GM21529 (cell line): ENCODE measurements around the gene MYO3B.
A peak's percentile ranks its signal among the peaks of the same experiment; 100 is the strongest.
"Not testable (repeated sequence)": the region's sequence is repeated elsewhere in the genome, so short reads cannot be mapped to it uniquely, and the experiment has no call there.

Source experiments
- ATAC-seq: cut with Tn5 transposase; IDR thresholded peaks from one replicate; pipeline ENCODE4 v1.9.1; 2021; ENCODE audit not compliant: unreplicated experiment

MYO3B gene

DNA sequence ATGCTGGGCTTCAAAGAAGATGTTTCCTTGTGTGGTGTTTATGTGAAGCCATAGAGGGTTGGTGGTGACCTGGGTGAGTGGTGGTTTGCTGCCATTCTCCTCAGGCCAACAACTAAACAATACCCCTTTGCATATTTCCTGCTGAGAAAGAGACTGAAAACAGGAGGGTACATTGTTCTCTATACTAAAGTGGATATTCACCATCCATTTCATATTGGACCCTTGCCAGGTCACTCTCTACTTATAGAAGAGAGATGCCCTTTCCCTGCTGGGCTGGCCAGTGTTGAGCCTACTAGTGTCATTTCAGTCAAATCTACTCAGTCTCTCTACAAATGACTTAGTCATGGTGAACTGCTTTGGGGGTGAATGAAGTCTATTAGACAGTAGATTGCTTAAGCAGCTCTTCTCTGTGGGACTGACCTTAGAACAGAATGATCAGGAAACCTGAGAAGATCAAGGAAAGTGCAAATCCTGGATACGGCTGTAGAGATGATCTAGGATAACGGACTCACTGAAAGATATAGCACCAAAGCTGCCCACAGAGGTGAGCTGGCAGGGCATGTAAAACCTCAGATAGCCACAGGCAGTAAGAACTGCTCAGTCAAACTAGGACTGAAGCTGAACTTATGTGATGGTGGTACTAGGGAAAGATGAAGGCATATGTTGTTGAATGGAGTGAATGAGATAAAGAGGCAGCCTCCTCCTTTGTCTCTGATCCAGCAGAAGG lies 154.9 kb downstream of the MYO3B start:
- no peak for ATAC-seq

DNA sequence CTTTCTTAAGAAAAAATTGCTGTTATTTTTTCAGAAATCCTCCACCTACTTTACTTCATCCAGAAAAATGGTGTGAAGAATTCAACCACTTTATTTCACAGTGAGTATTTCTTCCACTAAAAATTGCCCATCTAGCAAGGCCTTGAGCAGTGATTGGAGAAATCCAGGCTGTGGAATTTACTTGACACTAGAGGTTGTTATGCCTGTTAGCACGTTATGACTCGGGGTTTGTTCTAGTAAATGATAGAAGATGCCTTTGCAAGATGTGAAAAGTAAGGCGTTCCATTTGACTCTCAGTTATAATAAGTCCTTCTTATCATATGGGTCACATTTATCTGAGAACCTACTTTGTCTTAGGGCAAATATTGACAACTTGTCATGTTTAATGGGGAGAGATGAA lies 157.4 kb downstream of the MYO3B start:
- ATAC-seq = no peak

DNA sequence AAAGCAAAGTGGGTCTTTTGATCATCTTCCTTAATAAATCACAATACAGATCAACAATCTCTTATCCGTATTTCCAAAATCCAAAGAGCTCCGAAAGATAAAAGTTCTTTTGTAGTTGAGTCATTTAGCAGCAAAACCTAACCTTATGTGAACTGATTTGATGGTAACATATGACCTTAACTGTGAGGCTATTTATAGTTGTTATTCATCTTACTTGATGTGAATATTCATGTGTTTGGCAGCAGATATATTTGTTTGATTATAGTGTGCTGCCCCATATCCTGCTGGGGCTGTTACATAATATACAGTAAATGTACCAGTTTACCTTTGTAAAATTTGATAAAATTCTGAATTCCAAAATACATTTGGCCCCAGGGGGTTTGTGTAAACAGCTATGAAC lies 158.5 kb downstream of the MYO3B start:
- no peak for ATAC-seq

DNA sequence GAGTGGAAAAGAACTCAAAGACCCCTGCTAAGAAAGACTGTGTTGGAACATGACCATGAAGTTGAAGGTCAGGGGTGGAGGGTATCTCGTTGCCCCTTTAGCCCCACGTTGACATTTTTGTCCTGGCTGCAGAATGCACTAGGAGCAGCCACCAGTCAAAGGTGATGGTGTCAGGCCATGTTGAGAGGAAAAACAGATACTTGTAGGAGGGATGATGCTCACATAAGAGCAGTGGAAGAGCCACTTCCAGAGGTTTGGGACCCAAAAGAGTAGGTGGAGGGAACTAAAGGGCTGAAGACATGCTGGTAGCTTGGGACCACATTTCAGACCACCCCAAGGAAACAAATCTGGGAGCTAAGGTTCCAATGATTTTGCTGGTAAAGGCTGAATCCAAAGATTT lies 159.0 kb downstream of the MYO3B start:
- ATAC-seq = no peak

DNA sequence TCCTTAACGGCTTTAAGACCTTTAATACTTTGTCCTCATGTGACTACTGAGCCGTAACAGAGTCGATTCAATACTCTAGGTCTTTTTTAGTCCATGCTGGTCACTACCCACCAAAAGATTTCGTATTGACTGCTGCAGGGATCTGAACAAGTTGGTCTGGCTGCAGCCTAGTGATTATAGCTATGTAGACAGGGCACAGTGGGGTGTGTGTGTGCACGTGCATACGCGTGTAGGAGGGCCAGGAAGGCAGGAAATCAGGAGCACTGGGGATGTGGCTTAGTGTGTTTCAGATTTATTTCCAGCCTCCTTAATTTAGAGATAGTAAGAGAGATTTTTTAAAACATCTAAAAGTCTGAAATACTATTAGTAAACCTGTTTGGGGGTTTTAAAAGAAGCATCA lies 161.4 kb downstream of the MYO3B start:
- ATAC-seq = no peak

DNA sequence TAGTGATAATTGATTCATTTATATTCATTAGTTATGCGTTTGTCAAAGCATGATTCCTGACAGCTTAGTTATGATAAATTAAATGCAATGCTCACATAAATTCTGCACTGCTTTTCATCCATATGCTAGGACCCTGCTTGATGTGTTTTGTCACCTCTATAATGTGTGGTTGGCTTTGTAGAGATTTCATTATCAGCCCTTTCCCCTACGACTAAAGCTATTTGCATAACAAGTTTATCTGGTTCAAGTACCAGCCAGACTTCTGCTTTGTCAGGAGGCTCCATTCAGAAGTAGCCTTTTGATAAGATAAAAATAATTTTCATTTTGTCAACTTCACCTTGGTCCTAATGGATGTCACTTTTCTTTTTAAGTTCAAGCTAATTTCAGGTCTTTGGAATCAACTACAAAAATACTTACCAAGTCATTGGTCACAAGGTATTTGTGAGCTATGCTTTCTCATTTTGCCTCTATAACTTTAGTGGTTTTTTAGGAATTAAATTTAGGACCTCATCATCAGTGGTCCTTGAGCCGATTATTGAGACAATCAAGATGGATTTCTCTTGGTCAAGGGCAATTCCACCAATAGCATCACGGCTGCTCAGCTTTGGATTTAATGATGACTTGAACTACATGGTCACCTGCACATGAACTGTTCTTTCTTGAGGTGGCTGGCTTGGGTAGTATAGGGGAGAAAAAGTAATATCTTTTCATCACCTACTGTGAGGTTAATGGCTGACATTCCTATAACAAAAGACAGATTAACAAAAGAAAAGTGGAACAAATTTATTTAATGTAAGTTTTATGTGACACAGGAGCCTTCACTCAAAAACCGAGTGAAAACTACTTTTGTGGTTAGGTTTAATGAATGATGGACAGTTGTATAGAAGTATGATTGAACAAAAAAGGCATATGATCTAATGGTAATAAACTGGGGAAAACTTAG lies 162.1 kb downstream of the MYO3B start:
- ATAC-seq = no peak

DNA sequence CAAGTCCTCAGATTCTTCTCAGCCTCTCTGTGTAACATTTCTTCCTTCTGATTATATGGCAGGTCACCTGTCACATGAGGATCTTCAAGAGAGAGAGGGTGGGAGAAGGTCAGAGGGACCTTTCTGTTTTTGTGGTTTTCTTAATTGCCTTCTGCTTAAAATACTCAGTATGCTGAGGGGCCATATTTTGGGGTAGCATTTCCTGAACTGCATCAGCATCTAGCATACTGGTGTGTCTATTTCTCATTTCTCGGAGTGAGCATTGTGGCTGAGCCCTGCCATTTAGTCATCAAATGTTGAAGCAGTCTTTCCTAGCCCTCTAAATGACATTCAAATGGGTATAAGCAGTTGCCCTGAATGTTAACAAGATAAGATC lies 162.7 kb downstream of the MYO3B start:
- ATAC-seq = peak; percentile 58

DNA sequence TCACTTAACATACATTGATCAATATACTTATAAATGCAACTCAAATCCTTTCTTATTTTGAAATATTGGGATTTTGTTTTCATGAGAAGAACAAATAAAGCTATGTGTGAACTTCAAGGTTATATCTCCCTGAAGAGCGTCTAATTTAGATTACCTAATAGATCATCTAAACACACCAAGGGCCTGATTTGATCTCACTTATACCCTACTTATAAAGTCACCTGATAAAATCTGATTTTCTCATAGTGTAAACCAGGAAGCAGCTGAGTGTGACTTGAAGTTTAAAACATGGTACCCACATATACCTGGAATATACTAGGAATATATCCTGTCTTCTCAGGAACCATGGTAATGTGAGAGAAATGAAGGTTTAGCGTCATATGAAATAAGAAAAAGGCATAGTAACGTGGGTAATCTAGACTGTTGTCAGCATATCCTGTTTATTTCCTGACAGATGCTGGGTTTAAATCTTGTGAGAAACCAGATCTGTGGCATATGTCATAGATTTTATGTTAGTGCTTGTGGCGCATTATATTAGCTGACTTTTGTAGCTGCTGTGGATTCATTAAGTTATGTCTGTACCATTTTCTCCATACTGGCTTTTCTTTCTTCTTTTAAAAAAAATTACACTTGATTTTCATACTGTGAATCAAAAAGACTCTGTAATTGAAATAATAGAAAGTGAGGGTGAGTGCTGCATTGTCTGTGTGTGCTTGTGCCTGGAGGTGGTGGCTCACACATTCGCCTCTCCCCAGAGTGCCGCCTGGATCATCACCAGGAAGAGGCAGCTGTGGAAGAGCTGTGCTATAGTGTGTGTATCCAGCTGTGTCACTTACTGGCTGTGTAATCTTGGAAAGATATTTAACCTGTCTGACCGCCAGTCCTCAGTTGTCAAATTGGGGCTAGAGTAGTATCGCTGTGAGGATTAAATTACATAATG lies 164.0 kb downstream of the MYO3B start:
- no peak for ATAC-seq

DNA sequence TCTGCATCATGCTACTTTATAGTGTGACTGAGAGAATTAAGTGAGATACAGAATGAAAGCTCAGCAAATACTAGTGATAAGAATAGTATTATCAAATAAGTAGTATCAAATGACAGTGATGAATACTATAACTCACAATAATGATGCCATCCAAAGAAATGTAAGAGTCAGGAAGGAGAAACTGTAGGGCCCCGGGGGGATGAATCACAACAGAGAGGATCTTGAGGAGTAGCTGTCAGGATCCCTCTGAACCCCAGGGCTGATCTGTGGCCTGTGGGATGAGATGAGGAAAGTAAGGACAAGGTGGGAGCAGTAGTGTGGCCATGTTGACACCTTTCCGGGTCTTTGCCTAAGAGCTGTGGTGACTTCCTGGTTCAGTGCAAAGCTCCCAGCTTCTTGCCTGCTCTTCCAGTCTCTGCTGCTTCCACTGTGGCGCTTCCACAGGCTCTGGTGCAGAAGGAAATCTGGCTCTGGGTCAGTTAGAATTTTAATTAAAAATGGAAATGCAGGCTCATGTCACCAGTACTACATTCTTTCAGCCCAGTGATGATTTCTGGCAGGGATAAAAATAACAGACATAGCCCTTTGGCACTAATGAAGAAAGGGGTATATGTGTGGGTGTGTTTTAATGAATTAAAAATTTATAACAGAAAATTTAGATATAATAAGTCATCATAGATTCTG lies 166.9 kb downstream of the MYO3B start:
- ATAC-seq = no peak

DNA sequence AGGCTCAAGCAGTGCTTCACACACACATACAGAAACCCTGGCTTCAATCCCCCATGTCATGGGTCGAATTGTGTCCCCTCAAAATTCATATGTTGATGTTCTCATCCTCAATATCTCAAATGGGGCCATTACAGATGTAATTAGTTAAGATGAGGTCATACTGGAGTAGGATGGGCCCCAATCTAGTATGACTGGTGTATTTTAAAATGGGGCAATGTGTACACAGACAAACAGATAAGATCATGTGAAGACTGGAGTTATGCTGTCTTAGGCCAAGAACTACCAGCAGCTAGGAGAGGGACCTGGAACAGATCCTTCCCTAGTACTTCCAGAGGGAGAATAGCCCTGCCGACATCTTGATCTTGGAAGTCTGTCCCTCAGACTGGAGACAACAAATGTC lies 167.7 kb downstream of the MYO3B start:
- no peak for ATAC-seq

DNA sequence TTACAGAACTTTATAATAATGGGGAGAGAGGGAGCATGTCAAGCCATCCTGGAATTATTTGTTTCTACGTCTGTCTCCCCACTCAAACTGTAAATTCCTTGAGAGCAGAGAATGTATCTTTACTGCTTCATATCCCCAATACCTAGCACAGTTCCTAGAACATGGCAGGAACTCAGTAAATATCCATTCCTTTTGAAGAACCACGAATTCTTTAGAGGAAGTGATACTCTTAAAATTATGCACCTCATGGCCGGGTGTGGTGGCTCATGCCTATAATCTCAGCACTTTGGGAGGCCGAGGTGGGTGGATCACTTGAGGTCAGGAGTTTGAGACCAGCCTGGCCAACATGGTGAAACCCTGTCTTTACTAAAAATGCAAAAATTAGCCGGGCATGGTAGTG lies 171.3 kb downstream of the MYO3B start:
- not testable (repeated sequence) for ATAC-seq

DNA sequence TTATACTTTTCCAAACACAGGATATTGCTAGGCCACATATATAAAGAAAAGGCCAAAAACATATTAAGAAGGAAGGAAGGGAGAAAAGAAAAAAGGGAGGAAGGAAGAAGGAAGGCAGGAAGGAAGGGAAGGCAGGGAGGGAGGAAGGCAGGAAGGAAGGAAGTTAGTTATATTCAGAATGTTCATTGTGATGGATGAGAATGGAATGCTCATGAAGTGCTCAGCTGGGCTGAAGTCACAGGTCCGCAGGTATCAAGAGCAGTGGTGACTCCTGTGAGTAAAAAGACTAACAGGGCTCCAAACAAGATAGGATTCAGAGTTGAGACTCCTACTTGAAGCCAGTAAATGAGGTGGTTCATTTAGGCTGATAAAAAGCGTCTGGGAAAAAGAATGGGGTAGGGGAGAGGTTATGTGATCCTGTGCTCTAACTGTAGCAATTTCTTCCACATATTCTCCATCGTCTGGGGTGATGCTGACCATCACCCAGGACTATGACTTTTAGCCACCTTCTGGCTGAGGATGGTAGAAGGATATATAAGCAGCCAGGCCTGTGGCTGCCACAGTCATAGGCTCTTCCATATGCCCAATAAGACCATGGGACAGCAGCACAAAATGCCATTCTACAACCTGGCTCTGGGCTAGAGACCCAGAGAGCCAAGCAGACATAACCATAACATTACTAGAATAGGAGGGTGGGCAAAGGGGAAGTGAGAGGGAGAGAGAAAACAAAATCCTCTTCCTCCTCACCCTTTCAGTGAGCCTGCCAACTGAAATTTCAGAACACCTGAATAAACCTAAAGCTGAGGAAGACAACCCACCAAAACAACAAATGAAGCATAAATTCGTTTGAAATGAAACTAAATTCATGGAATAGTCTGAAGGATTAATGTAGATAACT lies 173.2 kb downstream of the MYO3B start:
- no peak for ATAC-seq

DNA sequence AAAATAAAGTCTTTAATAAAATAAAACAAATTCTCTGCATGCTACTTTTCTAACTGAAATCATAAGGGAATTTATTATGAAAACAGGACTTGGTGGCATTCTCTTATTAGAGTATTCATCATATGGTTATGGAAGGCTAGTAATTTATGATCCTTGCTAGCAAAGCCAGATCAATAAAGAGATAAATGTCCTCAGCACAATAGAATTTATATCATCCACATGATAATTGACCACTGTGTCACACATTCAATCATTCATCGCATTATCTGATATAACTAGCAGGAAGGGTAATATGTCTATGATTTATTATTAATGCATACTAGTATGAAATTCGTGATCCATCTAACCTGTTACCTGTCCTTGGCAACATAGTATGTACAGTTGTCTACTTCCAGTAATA lies 175.8 kb downstream of the MYO3B start:
- no peak for ATAC-seq

DNA sequence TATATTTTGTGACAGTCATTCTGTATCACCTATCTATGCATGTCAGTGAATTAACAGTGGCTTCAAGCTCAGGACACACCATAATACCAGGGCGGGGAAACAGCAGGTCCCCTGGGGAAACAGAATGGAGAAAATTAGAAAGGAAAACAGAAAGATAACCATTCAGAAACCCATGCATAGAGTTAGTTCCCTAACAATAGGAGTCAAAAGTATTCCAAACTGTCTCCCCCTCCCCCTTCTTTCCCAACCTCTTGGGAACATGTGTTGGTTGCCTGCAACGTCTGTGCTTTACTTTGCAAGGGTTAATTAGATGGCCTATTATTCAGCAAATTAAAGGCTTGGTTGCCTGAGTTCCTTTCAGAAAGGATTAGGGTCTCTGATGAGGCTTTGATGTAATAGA lies 176.4 kb downstream of the MYO3B start:
- ATAC-seq = no peak

DNA sequence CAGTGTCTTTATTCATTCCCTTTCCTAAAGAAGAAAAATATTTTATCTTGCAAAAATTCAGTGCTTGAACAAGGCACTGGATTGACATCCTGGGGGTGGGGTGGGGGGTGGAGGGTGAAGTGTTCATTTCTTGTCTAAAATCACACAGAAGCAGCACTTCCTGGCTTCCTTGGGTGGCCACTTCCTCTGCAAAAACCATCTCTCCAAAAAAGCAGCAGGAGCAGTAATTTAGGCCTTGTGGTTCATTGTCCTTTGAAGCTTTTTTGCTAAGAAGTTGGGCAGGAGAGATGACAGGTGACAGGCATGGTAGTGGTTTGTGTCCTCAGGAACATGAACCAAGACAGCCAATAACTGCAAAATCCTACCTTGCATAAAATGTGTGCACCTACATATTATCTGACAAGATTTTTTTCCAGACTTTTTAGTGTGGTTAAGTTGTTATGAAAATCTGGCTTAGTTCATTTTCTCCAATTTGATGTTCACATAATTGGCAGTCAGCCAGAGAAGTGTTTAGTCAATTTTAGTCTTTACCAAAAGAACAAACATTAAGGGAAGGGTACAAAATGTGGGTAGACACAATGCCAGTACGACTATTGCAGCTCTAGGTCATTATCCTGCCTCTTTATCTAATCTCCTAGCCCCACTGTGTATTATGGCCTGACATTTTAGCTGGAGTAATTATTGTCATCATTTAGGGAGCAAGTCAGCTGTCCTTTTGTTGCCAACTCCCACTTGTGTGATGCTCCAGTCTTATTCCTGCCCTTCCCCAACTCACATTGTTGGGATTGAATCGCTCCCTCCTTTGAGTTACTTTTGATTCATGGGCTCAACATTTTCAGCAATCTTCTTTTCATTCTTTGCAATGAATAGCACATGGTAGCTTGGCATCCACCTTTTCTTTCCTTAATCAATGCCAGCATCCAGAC lies 177.2 kb downstream of the MYO3B start:
- no peak for ATAC-seq

DNA sequence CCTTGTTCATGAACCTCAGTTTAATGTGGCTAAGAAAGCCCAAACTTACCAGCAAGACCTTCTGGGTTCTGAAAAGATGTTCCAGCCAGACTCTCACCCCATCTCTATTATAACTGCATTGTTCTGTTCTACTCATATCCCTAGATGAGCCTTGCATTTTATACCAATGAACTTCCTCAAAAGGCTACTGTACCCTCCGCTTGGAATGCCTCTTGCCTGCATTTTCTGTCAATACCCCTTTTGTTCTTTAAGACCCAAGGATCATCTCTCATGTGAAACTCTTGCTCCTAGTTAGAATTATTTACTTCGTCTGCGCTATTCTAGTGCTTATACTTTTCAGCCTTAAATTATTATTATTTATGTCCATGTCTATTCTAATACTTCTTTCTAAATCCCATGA lies 181.5 kb downstream of the MYO3B start:
- no peak for ATAC-seq

DNA sequence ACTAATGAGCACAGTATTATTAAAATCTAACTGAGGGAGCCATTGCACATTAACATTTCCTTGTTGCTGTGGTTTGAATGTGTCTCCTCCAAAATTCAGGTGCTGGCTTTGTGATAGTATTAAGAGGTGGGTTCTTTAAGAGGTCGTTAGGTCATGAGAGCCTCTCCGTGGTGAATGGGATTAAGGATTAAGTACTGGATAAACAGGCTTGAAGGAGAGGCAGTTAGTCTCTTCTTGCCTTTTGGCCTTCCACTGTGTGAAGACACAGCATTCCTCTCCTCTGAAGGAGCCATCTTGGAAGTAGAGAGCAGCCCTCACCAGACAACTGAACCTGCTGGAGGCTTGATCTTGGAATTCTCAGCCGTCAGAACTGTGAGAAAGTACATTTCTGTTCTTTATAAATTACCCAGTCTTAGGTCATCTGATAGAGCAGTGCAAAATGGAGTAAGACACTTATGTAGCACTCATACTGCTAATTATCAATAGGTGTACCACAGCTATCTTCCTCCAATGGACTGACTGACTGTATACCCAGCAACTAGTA lies 182.7 kb downstream of the MYO3B start:
- no peak for ATAC-seq
